ENCODE data around the gene ATP23.

DNA sequence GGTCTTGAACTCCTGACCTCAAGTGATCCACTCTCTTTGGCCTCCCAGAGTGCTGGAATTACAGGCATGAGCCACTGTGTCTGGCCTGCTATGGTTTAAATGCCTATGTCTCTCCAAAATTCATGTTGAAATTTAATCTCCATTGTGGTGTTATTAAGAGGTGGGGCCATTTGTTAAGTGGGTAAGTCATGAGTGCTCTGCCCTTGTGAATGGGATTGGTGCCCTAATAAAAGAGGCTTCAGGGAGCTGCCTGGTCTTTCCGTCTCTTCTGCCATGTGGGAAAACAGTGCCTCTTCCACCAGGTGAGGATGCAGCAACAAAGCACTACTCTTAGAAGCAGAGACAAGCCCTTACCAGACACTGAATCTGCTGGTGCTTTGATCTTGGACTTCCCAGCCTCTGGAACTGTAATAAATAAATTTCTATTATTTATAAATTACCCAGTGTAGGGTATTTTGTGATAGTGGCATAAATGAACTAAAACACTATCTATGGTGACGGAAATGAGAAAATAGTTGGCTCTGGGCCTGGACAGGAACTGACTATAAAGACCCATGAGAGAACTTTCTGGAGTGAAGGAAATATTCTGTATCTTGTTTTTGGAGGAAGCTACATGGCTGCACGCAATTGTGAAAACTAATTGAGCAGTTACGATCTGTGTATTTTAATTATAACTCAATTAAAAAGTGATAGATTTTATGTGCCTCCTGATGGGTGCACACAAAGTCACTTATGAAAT lies 12.1 kb upstream of the ATP23 start:
- TF ChIP-seq GATA3 (IDR thresholded peaks at IDR 0.05; ENCODE audit: low read depth, low read length) (no peak), GATA2 (IDR thresholded peaks at IDR 0.05; ENCODE audit: low read depth, low read length) (no peak)

All from SH-SY5Y (cell line).